Chondrocyte (in vitro differentiated cells): Measurements from ENCODE around the gene FGF21. TPM values are rescaled to one million over a fixed set of nuclear protein-coding genes. Genes with fewer than 3 reads are reported as not detected.

Experiments
- DNase-seq: peaks from one replicate; pipeline ENCODE4 v3.0.0; 2021; ENCODE audit warnings: mixed read lengths, low spot score
- H3K27ac Mint-ChIP-seq: one replicate; pipeline ENCODE4 v1.8.0; 2021; ENCODE audit warnings: mild to moderate bottlenecking, moderate library complexity, mixed read lengths; ENCODE audit not compliant: unreplicated experiment
- H3K27me3 Mint-ChIP-seq: 2 replicates; pipeline ENCODE4 v1.8.0; 2021; ENCODE audit warnings: low read depth, mixed read lengths
- H3K36me3 Mint-ChIP-seq: 2 replicates; pipeline ENCODE4 v1.8.0; 2021; ENCODE audit warnings: low read depth, mixed read lengths
- H3K4me1 Mint-ChIP-seq: 2 replicates; pipeline ENCODE4 v1.8.0; 2021; ENCODE audit warnings: low read depth, mild to moderate bottlenecking, mixed read lengths
- H3K4me3 Mint-ChIP-seq: one replicate; pipeline ENCODE4 v1.8.0; 2021; ENCODE audit warnings: mild to moderate bottlenecking, moderate library complexity, mixed read lengths; ENCODE audit not compliant: unreplicated experiment
- H3K9me3 Mint-ChIP-seq: 2 replicates; pipeline ENCODE4 v1.8.0; 2021; ENCODE audit warnings: low read depth, mixed read lengths
- CTCF ChIP-seq: fragments of 200-600 bp; sonication (generic); IDR thresholded peaks from 2 replicates; pipeline ENCODE4 v1.5.0; 2021; ENCODE audit warnings: antibody characterized with exemption, mild to moderate bottlenecking, moderate library complexity
- total RNA-seq: library from RNA; stranded (reverse); gene quantifications from 3 replicates; pipeline ENCODE4 v1.2.1, GENCODE V29; 2021

The FGF21 gene
- total RNA-seq, 1 donor from 2014 or later, result not detected

DNA sequence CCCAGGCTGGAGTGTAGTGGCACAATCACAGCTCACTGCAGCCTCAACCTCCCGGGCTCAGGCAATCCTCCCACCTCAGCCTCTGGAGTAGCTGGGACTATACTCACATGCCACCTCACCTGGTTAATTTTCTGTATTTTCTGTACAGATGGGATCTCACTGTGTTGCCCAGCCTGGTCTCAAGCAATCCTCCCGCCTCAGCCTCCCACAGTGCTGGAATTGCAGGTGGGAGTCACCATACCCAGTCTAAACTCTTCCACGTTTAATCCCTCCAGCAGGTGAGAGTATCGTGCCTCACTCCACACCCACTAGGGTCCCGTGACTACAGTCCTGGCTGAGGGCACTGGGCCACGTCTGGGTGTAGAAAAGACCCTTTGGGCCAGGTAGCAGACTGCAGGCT, 39.0 kb downstream of the FGF21 start:
- no peak for TF ChIP-seq CTCF
- H3K4me1 Mint-ChIP-seq, result peaks cover 26% of the 10 kb centered on the region
- no peak for DNase-seq
- peak overlapping the region; percentile 98 for H3K27ac Mint-ChIP-seq
- H3K27me3 Mint-ChIP-seq, result no peaks in the 10 kb centered on the region
- no peaks in the 10 kb centered on the region for H3K9me3 Mint-ChIP-seq
- H3K36me3 Mint-ChIP-seq, result no peaks in the 10 kb centered on the region
- peak overlapping the region; percentile 90 for H3K4me3 Mint-ChIP-seq

- Mint-ChIP-seq H3K4me1 (peaks cover 30% of the 10 kb centered on the region), H3K9me3 (no peaks in the 10 kb centered on the region), H3K27me3 (no peaks in the 10 kb centered on the region), H3K27ac (peak overlapping the region; percentile 98), H3K36me3 (no peaks in the 10 kb centered on the region), H3K4me3 (peak overlapping the region; percentile 90)
- no peak for DNase-seq
- peak; percentile 100 for TF ChIP-seq CTCF
Observed at GRCh38 chr19:48795055-48795684, 39.8 kb downstream of the FGF21 start.

DNA sequence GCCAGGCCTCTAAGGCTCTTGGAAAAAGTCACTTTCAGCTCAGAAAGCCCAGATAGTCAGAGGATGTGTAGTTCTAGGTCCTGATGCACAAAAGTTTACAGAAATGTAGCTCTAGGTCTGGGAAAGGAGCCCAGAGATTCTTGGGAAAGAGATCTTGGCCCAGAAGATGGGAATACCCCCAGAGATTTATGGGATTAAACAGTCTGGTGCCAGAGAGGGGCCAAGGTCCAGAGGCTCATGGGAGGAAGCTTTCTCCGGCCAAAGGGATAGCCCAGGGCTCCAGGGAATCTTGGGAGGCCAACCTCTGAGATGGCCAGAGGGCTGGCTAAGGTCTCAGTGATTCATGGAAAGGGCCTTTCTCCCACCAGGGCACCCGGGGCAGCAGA, 40.4 kb downstream of the FGF21 start:
- no peak for DNase-seq
- H3K27me3 Mint-ChIP-seq, result no peaks in the 10 kb centered on the region
- peak overlapping the region; percentile 90 for H3K4me3 Mint-ChIP-seq
- H3K4me1 Mint-ChIP-seq, result peaks cover 33% of the 10 kb centered on the region
- no peaks in the 10 kb centered on the region for H3K36me3 Mint-ChIP-seq
- peak overlapping the region; percentile 98 for H3K27ac Mint-ChIP-seq
- TF ChIP-seq CTCF, result no peak
- no peaks in the 10 kb centered on the region for H3K9me3 Mint-ChIP-seq

GRCh38 chr19:48796298-48797083, 41.2 kb downstream of the FGF21 start:
- peak overlapping the region; percentile 98 for H3K27ac Mint-ChIP-seq
- no peak for DNase-seq
- H3K27me3 Mint-ChIP-seq, result no peaks in the 10 kb centered on the region
- peaks cover 33% of the 10 kb centered on the region for H3K4me1 Mint-ChIP-seq
- no peaks in the 10 kb centered on the region for H3K9me3 Mint-ChIP-seq
- TF ChIP-seq CTCF, result no peak
- no peaks in the 10 kb centered on the region for H3K36me3 Mint-ChIP-seq
- H3K4me3 Mint-ChIP-seq, result no peak overlapping the region

DNA sequence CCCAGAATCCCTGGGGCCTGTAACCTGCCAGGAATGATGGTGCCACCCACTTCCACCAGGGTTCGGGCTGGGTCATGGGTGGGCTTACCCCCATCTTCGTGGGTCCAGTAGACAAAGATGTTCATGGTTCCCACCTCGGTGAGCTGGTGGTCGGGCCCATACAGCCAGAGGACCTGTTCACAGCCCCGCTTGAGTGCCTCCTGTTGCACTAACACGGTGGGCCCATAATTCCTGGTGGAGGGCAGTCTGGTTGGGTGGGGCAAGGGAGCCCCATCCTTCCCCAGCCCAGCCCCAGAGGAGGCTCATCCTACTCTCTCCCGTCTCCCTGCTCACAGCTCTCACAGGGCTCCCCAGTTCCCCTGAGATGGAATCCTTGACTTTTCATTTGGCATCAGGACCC, 41.8 kb downstream of the FGF21 start:
- no peak for TF ChIP-seq CTCF
- H3K4me1 Mint-ChIP-seq, result peaks cover 33% of the 10 kb centered on the region
- H3K4me3 Mint-ChIP-seq, result no peak overlapping the region
- no peaks in the 10 kb centered on the region for H3K27me3 Mint-ChIP-seq
- H3K36me3 Mint-ChIP-seq, result no peaks in the 10 kb centered on the region
- H3K27ac Mint-ChIP-seq, result no peak overlapping the region
- no peak for DNase-seq
- H3K9me3 Mint-ChIP-seq, result no peaks in the 10 kb centered on the region
